Prostate gland (tissue), 2 donors: Measurements from ENCODE around the gene AKAP8.

ENCODE experiments used
- POLR2AphosphoS5 ChIP-seq: sonication (generic); formaldehyde crosslinking; IDR thresholded peaks from one replicate; pipeline ENCODE4 v1.6.1; 2017; ENCODE audit warnings: antibody characterized with exemption
- TF ChIP-seq, protein P1 (sequence below), 4 experiments: fragments of 200-600 bp in 2 of 4; fragments of 450-650 bp in 2 of 4; sonication (generic) in 2 of 4; IDR thresholded peaks; 1 replicate in 3 of 4; 2 replicates in 1 of 4; pipeline ENCODE4 v1.5.1; 2016 to 2019; ENCODE audit warnings: antibody characterized with exemption in 4 of 4, mild to moderate bottlenecking in 2 of 4, moderate library complexity in 2 of 4

DNA sequence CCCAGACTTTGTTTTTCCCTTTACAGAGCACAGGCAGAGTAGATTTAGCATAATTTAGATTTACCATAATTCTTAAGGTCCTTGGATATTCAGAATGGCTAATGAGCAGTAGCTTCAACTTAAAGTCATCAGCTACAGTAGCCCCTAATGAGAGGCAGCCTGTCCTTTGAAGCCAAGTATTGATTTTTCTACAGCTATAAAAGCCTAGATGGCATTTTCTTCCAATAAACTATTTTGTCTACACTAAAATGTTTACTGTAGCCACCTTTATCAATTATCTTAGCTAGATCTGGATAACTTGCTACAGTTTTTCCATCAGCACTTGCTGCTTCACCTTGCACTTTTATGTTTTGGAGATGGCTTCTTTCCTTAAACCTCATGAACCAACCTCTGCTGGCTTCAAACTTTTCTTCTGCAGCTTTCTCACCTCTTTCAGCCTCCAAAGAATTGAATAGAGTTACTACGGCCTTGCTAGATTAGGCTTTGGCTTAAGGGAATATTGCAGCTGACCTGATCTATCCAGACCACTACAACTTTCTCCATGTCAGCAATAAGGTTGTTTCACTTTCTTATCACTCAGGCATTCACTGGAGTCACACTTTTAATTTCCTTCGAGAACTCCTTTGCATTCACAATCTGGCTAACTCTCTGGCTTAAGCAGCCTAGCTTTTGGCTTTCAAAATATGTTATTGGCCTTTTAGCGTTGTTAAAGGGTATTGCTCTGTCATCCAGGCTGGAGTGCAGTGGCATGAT lies 73.8 kb downstream of the AKAP8 start:
- TF ChIP-seq, protein P1, sequence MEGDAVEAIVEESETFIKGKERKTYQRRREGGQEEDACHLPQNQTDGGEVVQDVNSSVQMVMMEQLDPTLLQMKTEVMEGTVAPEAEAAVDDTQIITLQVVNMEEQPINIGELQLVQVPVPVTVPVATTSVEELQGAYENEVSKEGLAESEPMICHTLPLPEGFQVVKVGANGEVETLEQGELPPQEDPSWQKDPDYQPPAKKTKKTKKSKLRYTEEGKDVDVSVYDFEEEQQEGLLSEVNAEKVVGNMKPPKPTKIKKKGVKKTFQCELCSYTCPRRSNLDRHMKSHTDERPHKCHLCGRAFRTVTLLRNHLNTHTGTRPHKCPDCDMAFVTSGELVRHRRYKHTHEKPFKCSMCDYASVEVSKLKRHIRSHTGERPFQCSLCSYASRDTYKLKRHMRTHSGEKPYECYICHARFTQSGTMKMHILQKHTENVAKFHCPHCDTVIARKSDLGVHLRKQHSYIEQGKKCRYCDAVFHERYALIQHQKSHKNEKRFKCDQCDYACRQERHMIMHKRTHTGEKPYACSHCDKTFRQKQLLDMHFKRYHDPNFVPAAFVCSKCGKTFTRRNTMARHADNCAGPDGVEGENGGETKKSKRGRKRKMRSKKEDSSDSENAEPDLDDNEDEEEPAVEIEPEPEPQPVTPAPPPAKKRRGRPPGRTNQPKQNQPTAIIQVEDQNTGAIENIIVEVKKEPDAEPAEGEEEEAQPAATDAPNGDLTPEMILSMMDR (IDR thresholded peaks at IDR 0.05): no peak
- TF ChIP-seq POLR2AphosphoS5: no peak
